Caco-2 (cell line): ENCODE data around the gene CELA2B. TPM values are rescaled to one million over a fixed set of nuclear protein-coding genes. Genes with fewer than 3 reads are reported as not detected.
"Not testable (repeated sequence)": the region's sequence is repeated elsewhere in the genome, so short reads cannot be mapped to it uniquely, and the experiment has no call there.

ENCODE experiments used
- BruUV-seq: library from RNA; stranded (reverse); fragments of 400-500 nt; replicated peaks from 2 replicates; lab custom pipeline; 2021; lab: Mats Ljungman, UMichigan
- CTCF ChIA-PET: fragments of 300-600 bp; sonication (Branson Sonifier 250); formaldehyde crosslinking; loops from one replicate; lab custom pipeline; 2022; ENCODE audit warnings: antibody characterized with exemption; lab: Charles Lee
- POLR2A ChIA-PET: fragments of 300-600 bp; sonication (Branson Sonifier 250); formaldehyde crosslinking; loops from one replicate; lab custom pipeline; 2022; ENCODE audit warnings: antibody characterized with exemption; lab: Charles Lee
- DNase-seq, 2 experiments: peaks; one replicate each; pipeline versions ENCODE4 v3.0.0 to v3.0.0-alpha.2; 2020 to 2022
- H3K27me3 ChIP-seq: replicated peaks from 2 replicates; pipeline ENCODE4 v1.6.0; 2011; ENCODE audit warnings: low read length; ENCODE audit not compliant: control insufficient read depth, insufficient read depth
- H3K36me3 ChIP-seq: 2 replicates; pipeline ENCODE4 v1.5.1; 2011; ENCODE audit warnings: low read length; ENCODE audit not compliant: control insufficient read depth, insufficient read depth
- H3K4me1 ChIP-seq: fragments of 250-450 bp; sonication (Bioruptor Pico); 2 replicates; pipeline ENCODE4 v1.5.1; 2020; ENCODE audit warnings: mild to moderate bottlenecking
- H3K4me3 ChIP-seq: 2 replicates; pipeline ENCODE4 v1.5.1; 2011; ENCODE audit warnings: low read depth, mild to moderate bottlenecking, control low read depth, low read length
- H3K9me3 ChIP-seq: fragments of 250-450 bp; sonication (Bioruptor Pico); 2 replicates; pipeline ENCODE4 v1.5.1; 2020; ENCODE audit warnings: mild to moderate bottlenecking, moderate library complexity
- H3K27ac Mint-ChIP-seq: one replicate; pipeline ENCODE4 v1.8.0; 2022; ENCODE audit warnings: mixed read lengths; ENCODE audit not compliant: unreplicated experiment
- H3K27me3 Mint-ChIP-seq: one replicate; pipeline ENCODE4 v1.8.0; 2022; ENCODE audit warnings: mixed read lengths; ENCODE audit not compliant: insufficient read depth, unreplicated experiment
- H3K36me3 Mint-ChIP-seq: one replicate; pipeline ENCODE4 v1.8.0; 2022; ENCODE audit warnings: mild to moderate bottlenecking, mixed read lengths; ENCODE audit not compliant: insufficient read depth, unreplicated experiment
- H3K4me1 Mint-ChIP-seq: one replicate; pipeline ENCODE4 v1.8.0; 2022; ENCODE audit warnings: low read depth, mixed read lengths; ENCODE audit not compliant: unreplicated experiment
- H3K4me3 Mint-ChIP-seq: one replicate; pipeline ENCODE4 v1.8.0; 2022; ENCODE audit warnings: mild to moderate bottlenecking, moderate library complexity, mixed read lengths; ENCODE audit not compliant: unreplicated experiment
- H3K9me3 Mint-ChIP-seq: one replicate; pipeline ENCODE4 v1.8.0; 2022; ENCODE audit warnings: mixed read lengths; ENCODE audit not compliant: unreplicated experiment
- intact Hi-C: fragments of 100-400 bp; cut with micrococcal nuclease; formaldehyde crosslinking; loops from one replicate; pipeline ENCODE4 v1.10.0; 2022; ENCODE audit not compliant: unreplicated experiment
- total RNA-seq: library from RNA; stranded (reverse); gene quantifications from 2 replicates; pipeline ENCODE4 v1.2.3, GENCODE V29; 2022
- TF ChIP-seq, protein P1 (sequence below), 2 experiments: fragments of 200-600 bp in 1 of 2; IDR thresholded peaks; 1 replicate in 1 of 2; 2 replicates in 1 of 2; pipeline versions ENCODE4 v1.5.1 to v1.8.0; 2011 to 2022; ENCODE audit warnings: antibody characterized with exemption in 1 of 2, control low read depth in 1 of 2, inconsistent platforms in 1 of 2, low read depth in 1 of 2, low read length in 1 of 2, mild to moderate bottlenecking in 1 of 2, moderate library complexity in 1 of 2; ENCODE audit not compliant: insufficient read depth in 1 of 2, severe bottlenecking in 1 of 2, unreplicated experiment in 1 of 2

CELA2B gene
- total RNA-seq, 1 experiment from 2014 or later = not detected

DNA sequence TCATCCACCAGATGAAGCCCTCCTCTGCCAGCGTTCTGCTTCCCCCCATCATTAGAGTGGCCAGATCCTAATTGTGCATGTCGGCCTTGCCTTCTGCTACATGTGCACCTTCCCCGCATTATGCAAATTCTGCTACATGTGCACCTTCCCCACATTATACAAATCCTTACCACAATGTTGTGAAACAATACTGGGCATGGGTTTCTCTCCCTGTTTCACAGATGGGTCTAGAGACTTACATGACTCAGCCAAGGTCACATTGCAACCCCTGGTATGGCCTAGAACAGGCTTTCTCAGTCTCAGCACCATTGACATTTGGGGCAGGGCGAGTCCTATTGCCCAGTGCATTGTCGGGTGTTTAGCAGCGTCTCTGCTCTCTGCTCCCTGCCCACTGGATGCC is 20.4 kb upstream of the CELA2B start:
- ChIA-PET CTCF (no interaction called here), POLR2A (interaction anchor here (0.6 kb wide), 1 partner anchor 24 kb away, joined by 4 read pairs; no protein-coding TSS in a partner anchor)
- Histone ChIP-seq H3K4me1 (0 out of 2 replicates have a peak, but pooled peaks cover 5% of the 10 kb centered on the region), H3K27me3 (no peaks in the 10 kb centered on the region), H3K36me3 (no peaks in the 10 kb centered on the region), H3K9me3 (no peaks in the 10 kb centered on the region), H3K4me3 (no peak overlapping the region)
- Mint-ChIP-seq H3K27ac (no peak overlapping the region), H3K36me3 (no peaks in the 10 kb centered on the region), H3K4me1 (peaks cover 11% of the 10 kb centered on the region), H3K27me3 (no peaks in the 10 kb centered on the region), H3K9me3 (no peaks in the 10 kb centered on the region), H3K4me3 (no peak overlapping the region)
- DNase-seq = no peak
- TF ChIP-seq, protein P1, sequence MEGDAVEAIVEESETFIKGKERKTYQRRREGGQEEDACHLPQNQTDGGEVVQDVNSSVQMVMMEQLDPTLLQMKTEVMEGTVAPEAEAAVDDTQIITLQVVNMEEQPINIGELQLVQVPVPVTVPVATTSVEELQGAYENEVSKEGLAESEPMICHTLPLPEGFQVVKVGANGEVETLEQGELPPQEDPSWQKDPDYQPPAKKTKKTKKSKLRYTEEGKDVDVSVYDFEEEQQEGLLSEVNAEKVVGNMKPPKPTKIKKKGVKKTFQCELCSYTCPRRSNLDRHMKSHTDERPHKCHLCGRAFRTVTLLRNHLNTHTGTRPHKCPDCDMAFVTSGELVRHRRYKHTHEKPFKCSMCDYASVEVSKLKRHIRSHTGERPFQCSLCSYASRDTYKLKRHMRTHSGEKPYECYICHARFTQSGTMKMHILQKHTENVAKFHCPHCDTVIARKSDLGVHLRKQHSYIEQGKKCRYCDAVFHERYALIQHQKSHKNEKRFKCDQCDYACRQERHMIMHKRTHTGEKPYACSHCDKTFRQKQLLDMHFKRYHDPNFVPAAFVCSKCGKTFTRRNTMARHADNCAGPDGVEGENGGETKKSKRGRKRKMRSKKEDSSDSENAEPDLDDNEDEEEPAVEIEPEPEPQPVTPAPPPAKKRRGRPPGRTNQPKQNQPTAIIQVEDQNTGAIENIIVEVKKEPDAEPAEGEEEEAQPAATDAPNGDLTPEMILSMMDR (IDR thresholded peaks at IDR 0.05; ENCODE audit: insufficient read depth in 1 of 2, low read depth in 1 of 2, low read length in 1 of 2, severe bottlenecking in 1 of 2, unreplicated experiment in 1 of 2) = no peak
- BruUV-seq = no TSS peak
- intact Hi-C loops = no loop called here

DNA sequence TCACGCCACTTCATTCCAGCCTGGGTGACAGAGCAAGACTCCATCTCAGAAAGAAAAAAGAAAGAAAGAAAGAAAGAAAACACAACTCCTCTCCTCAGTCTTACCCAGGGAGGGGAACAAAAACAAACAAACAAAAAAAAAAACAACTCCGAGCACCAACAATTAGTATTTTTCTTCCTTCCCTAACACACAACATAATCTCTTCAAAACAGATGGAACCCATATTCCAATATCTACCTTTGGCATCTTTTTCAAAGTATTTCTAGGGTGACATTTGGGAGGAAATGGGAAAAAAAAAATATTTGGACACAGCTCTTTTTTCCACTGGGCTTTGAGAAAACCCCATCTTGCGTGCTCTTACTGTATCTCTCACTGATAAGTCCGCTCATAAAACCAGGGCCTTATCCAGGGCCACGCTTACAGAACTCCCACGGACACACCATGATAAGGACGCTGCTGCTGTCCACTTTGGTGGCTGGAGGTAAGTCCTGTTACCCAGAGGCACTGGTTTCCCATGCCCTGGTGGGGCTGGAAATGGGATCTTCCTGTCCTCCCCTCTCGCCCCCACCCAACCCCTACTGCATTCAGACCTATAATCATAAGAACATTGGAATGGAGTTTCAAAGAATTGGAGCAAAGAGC is 19.5 kb upstream of the CELA2B start, which contains the start of gene CELA2A:
Gene CELA2A (plus strand): TSS at position 420 of the 642 bp plus-strand sequence. CDS start 22 bp downstream, at position 442.
- Histone ChIP-seq H3K27me3 (no peaks in the 10 kb centered on the region), H3K4me1 (0 out of 2 replicates have a peak, but pooled peaks cover 5% of the 10 kb centered on the region), H3K9me3 (no peaks in the 10 kb centered on the region), H3K36me3 (no peaks in the 10 kb centered on the region), H3K4me3 (no peak within 1 kb of the TSS)
- Mint-ChIP-seq H3K9me3 (no peaks in the 10 kb centered on the region), H3K27me3 (no peaks in the 10 kb centered on the region), H3K4me1 (peaks cover 11% of the 10 kb centered on the region), H3K4me3 (no peak within 1 kb of the TSS), H3K27ac (no peak within 1 kb of the TSS), H3K36me3 (no peaks in the 10 kb centered on the region)
- TF ChIP-seq, protein P1 (IDR thresholded peaks at IDR 0.05; ENCODE audit: insufficient read depth in 1 of 2, low read depth in 1 of 2, low read length in 1 of 2, severe bottlenecking in 1 of 2, unreplicated experiment in 1 of 2) = no peak
- no TSS peak for BruUV-seq
- intact Hi-C loops = no loop called here
- ChIA-PET POLR2A (no interaction called here), CTCF (no interaction called here)
- DNase-seq = no peak

DNA sequence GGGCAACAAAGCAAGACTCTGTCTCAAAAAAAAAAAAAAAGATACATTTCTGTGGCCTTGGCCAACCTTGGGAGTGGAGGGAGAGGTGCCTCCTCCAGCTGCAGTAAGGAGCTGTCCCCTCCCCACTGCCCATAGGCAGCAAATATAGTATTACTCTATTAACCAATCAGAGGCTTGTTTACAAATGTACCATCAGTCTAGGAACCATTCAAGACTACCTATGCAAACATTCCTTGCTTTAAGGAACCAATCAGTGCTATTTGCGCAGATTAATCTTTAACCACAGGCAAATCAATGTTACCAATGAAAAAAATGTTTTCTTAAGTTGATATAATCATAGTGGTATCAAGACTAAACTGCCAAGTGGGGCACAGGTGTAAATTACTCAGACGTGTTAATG is 18.3 kb upstream of the CELA2B start:
- no peaks in the 10 kb centered on the region for H3K36me3 ChIP-seq
- no peaks in the 10 kb centered on the region for H3K36me3 Mint-ChIP-seq
- H3K4me3 ChIP-seq = no peak overlapping the region
- no peaks in the 10 kb centered on the region for H3K27me3 ChIP-seq
- no peaks in the 10 kb centered on the region for H3K27me3 Mint-ChIP-seq
- H3K4me1 Mint-ChIP-seq = peaks cover 11% of the 10 kb centered on the region
- intact Hi-C loops = no loop called here
- no peaks in the 10 kb centered on the region for H3K9me3 Mint-ChIP-seq
- 0 out of 2 replicates have a peak, but pooled peaks cover 5% of the 10 kb centered on the region for H3K4me1 ChIP-seq
- BruUV-seq = no TSS peak
- no peak overlapping the region for H3K4me3 Mint-ChIP-seq
- H3K27ac Mint-ChIP-seq = no peak overlapping the region
- DNase-seq = peak in 1 of 2 experiments; percentile 48
- TF ChIP-seq, protein P1 (IDR thresholded peaks at IDR 0.05; ENCODE audit: insufficient read depth in 1 of 2, low read depth in 1 of 2, low read length in 1 of 2, severe bottlenecking in 1 of 2, unreplicated experiment in 1 of 2) = no peak
- POLR2A ChIA-PET = interaction anchor here (0.6 kb wide), 1 partner anchor 341 kb away, joined by 6 read pairs; no protein-coding TSS in a partner anchor
- no peaks in the 10 kb centered on the region for H3K9me3 ChIP-seq
- CTCF ChIA-PET = no interaction called here

DNA sequence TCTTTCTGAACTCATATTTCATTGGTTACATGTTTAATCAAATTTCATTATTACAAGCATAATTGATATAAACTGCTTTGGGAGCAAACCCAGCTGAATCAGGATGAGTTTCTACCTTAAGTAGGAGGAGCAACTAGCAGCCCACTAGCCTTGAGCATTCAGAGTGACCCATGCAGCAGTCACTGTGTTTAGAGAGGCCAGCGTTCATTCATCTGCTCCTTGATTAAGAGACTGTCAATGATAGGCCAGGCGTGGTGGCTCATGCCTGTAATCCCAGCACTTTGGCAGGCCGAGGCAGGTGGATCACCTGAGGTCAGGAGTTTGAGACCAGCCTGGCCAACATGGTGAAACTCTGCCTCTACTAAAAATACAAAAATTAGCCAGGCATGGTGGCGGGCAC is 17.5 kb upstream of the CELA2B start:
- BruUV-seq, H3K36me3 Mint-ChIP-seq, H3K36me3 ChIP-seq, H3K27me3 Mint-ChIP-seq, DNase-seq, H3K9me3 ChIP-seq, intact Hi-C loops, H3K27me3 ChIP-seq, H3K4me1 ChIP-seq, H3K27ac Mint-ChIP-seq, H3K9me3 Mint-ChIP-seq, POLR2A ChIA-PET, H3K4me3 ChIP-seq, H3K4me3 Mint-ChIP-seq: not testable (repeated sequence)
- H3K4me1 Mint-ChIP-seq = peaks cover 11% of the 10 kb centered on the region
- CTCF ChIA-PET = interaction anchor here (0.6 kb wide), 1 partner anchor 255 kb away, joined by 3 read pairs; no protein-coding TSS in a partner anchor
